AG09319 (cell line): ENCODE data around the gene OR2V2.
"Not testable (repeated sequence)": the region's sequence is repeated elsewhere in the genome, so short reads cannot be mapped to it uniquely, and the experiment has no call there.

ENCODE experiments used
- DNase-seq: peaks from one replicate; pipeline ENCODE4 v3.0.0-alpha.2; 2010; ENCODE audit warnings: low read depth; ENCODE audit errors: extremely low read depth
- CTCF ChIP-seq: IDR thresholded peaks from 2 replicates; pipeline ENCODE4 v1.5.1; 2011; ENCODE audit warnings: low read depth, mild to moderate bottlenecking, inconsistent platforms, low read length, moderate library complexity

OR2V2 gene

GRCh38 chr5:181121675-181122561 is 25.5 kb upstream of the OR2V2 start:
- DNase-seq, result no peak
- no peak for TF ChIP-seq CTCF

DNA sequence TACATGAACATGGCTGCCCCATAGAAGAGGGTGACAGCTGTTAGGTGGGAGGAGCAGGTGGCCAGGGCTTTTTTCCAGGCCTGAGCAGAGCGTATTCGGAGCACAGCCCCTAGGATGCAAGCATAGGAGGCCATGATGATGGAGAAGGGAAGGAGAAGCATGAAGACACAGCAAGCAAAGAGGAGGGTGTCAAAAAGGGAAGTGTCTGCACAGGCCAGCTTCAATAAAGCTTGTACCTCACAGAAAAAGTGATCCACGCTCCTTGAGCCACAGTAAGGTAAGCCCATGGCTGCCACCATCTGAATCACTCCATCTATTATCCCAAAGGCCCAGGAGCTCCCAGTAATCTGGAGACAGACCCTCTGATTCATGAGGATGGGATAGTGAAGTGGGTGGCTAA is 22.9 kb upstream of the OR2V2 start:
- TF ChIP-seq CTCF, result no peak
- DNase-seq, result no peak

DNA sequence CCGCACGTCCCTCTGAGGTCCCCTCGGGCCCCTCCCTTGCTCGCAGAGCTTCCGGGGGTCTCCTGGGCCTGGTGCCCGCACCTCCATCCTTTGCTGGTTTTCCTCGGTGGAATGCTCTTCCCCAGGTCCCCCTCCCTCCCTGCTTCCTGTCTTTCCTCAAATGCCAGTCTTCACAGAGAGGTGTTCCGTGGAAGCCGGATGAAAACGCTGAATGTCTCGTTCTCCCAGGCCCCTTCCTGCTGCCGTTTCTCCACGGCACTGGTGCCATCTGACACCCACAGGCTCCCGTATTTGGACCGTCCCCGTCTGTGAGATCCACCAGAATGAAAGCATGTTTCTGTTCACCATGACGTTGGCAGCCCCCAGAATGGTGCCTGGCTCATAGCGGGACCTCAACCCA is 20.5 kb upstream of the OR2V2 start:
- no peak for DNase-seq
- TF ChIP-seq CTCF, result no peak

- DNase-seq, result no peak
- TF ChIP-seq CTCF, result no peak
Observed at GRCh38 chr5:181127456-181127855, 19.9 kb upstream of the OR2V2 start.

DNA sequence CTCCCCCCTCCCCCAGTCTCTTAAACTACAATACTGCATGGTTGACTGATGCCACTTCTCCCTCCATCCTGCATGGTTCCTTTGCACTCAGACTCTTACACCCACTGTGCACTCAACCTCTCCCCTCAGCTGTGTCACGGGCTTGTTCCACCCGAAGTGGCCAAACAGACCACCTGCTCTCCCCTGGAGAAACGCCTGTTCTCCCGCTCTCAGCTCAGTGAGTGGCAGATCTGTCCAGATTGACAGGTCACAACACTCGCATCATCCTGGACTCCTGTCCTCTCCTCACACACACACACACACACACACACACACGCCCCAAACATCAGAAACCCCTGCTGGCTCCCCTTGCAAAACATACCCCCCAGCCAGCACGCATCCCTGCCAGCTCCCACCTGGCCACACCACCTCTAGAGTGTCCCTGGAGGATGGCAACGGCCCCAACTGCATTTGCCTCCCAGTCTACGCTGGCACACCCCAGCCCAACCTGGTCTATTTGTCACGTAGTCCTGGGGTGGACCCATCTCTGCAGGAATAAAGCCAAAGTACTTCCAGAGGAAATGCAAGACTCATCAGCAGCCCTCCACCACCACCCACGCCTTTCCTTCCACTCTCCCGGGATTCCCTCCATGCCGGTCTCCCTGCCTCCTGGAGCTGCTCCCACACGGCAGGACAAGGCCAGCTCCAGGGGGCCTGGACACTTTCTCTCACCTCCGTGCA is 19.3 kb upstream of the OR2V2 start:
- DNase-seq, result no peak
- TF ChIP-seq CTCF, result no peak

- no peak for TF ChIP-seq CTCF
- DNase-seq, result no peak
Observed at GRCh38 chr5:181129601-181130000, 17.8 kb upstream of the OR2V2 start.

DNA sequence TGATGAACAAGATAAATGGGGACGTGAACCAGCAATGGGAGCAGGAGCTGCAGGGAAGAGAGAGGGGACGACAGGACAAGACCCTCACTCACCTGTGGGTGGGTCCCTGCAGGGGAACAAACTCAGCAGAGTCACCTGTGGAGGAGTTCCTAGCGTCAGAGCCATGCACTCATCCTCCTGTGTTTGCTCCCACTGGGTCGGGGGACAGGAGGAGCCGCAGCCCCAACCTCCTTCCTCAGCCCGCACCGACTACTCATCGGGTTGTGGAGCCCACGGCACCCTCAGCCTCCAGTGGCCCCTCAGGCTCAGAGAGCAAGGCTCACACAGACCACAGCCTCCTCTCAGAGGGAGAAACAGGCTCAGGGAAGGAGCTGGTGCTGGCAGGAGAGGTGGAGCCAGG is 17.3 kb upstream of the OR2V2 start:
- DNase-seq, result not testable (repeated sequence)
